Eye (tissue), 1 donor: ENCODE data around the gene FMN1.

ENCODE experiments used
- DNase-seq: peaks from one replicate; pipeline ENCODE4 v3.0.0-alpha.2; 2015

The FMN1 gene

GRCh38 chr15:33197636-33198035 is 3.1 kb upstream of the FMN1 start:
- no peak for DNase-seq

- no peak for DNase-seq
Measured at GRCh38 chr15:33194237-33194636, 277 bp downstream of the FMN1 start.

GRCh38 chr15:33191591-33191990 is 2.9 kb downstream of the FMN1 start:
- DNase-seq: no peak

GRCh38 chr15:33190539-33190938 is 4.0 kb downstream of the FMN1 start:
- DNase-seq: no peak

GRCh38 chr15:33188641-33189257 is 5.8 kb downstream of the FMN1 start:
- DNase-seq: no peak

GRCh38 chr15:33188159-33188558 is 6.4 kb downstream of the FMN1 start:
- DNase-seq: no peak

- DNase-seq: no peak
Measured at GRCh38 chr15:33183334-33183733, 11.2 kb downstream of the FMN1 start.

- no peak for DNase-seq
Measured at GRCh38 chr15:33182926-33183325, 11.6 kb downstream of the FMN1 start.

GRCh38 chr15:33182278-33182905 is 12.1 kb downstream of the FMN1 start:
- DNase-seq: no peak

GRCh38 chr15:33179874-33180273 is 14.6 kb downstream of the FMN1 start:
- no peak for DNase-seq

- DNase-seq: no peak
Measured at GRCh38 chr15:33171202-33171601, 23.3 kb downstream of the FMN1 start.

- no peak for DNase-seq
Measured at GRCh38 chr15:33169625-33170024, 24.9 kb downstream of the FMN1 start.

GRCh38 chr15:33168444-33168843 is 26.1 kb downstream of the FMN1 start:
- DNase-seq: no peak

- DNase-seq: no peak
Measured at GRCh38 chr15:33163816-33164215, 30.7 kb downstream of the FMN1 start.

GRCh38 chr15:33161209-33161608 is 33.3 kb downstream of the FMN1 start:
- DNase-seq: no peak

GRCh38 chr15:33160581-33161165 is 33.8 kb downstream of the FMN1 start:
- DNase-seq: no peak

GRCh38 chr15:33159726-33160453 is 34.6 kb downstream of the FMN1 start:
- no peak for DNase-seq

GRCh38 chr15:33158366-33158765 is 36.1 kb downstream of the FMN1 start:
- DNase-seq: no peak

- DNase-seq: no peak
Measured at GRCh38 chr15:33157371-33158037, 37.0 kb downstream of the FMN1 start.

GRCh38 chr15:33155691-33156420 is 38.7 kb downstream of the FMN1 start:
- DNase-seq: no peak

GRCh38 chr15:33154351-33155166 is 40.0 kb downstream of the FMN1 start:
- peak; percentile 60 for DNase-seq

- no peak for DNase-seq
Measured at GRCh38 chr15:33153548-33153947, 41.0 kb downstream of the FMN1 start.
